Measurements from ENCODE around the gene ASB3. TPM values are rescaled to one million over a fixed set of nuclear protein-coding genes. Genes with fewer than 3 reads are reported as not detected.

The ASB3 gene
- total RNA-seq, 1 experiment from 2014 or later, result 23.1 TPM

DNA sequence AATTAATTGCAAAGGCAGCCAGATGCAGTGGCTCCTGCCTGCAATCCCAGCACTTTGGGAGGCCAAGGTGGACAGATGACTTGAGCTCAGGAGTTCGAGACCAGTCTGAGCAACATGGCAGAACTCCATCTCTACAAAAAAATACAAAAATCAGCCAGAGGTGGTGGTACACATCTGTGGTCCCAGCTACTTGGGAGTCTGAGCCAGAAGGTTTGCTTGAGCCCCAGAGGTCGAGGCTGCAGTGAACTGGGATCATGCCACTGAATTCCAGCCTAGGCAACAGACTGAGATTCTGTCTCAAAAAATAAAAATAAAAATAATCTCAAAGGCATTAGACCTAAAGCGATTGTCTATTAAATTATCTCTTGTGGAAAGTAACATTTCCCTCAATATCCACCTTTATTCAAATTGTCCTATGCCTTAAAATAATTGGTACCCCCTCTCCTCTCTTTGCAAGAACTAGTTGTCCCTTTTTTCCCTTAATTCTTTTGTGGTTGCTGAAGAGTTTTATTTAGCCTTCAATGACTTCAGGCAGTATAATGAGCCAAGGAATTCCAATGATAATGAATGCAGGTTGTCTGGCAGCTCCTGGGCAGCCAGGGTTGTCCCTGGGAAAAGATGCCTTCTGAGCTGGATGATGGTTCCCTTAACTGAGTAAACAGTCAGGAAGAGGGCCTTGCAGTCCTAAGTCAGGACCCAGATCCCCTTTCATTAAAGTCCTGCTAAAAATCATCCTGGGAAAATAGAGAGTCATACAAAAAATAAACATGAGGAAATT, 40.8 kb upstream of the ASB3 start:
- H3K23me2 ChIP-seq (ENCODE audit: insufficient read length, low read depth, low read length, poor library complexity, severe bottlenecking), result no peaks in the 10 kb centered on the region
- no peaks in the 10 kb centered on the region for H3K27me3 ChIP-seq (ENCODE audit: insufficient read depth, low read length)
- peak overlapping the region; percentile 21 to 85 (median 27); a peak in 5 of 7 replicates for H3K27ac Mint-ChIP-seq
- peak overlapping the region; percentile 12 for H3K27ac ChIP-seq (ENCODE audit: insufficient read length, low read depth, low read length)
- H3K18ac ChIP-seq (ENCODE audit: insufficient read length, low read depth, low read length), result no peak overlapping the region
- H2BK20ac ChIP-seq (ENCODE audit: low read depth, low read length, poor library complexity, severe bottlenecking), result no peak overlapping the region
- no peaks in the 10 kb centered on the region for H3K36me3 Mint-ChIP-seq (ENCODE audit: insufficient read depth in 1 of 3, low read depth in 3 of 3)
- H3K4me1 Mint-ChIP-seq, result peaks cover 29 to 30% of the 10 kb centered on the region in 2 experiments
- H4K5ac ChIP-seq (ENCODE audit: insufficient read length, low read depth, low read length), result no peak overlapping the region
- H3K9me3 ChIP-seq (ENCODE audit: control insufficient read depth, low read depth, low read length), result no peaks in the 10 kb centered on the region
- H3K9ac ChIP-seq (ENCODE audit: extremely low read depth, insufficient read length, low read length), result no peak overlapping the region
- no peaks in the 10 kb centered on the region for H3K9me3 Mint-ChIP-seq
- no CpG with 5 or more reads among the region's 3 CpGs for WGBS (ENCODE audit: extremely low coverage, insufficient read length, low lambda C conversion rate)
- H2AK5ac ChIP-seq (ENCODE audit: insufficient read length, low read length), result no peak overlapping the region
- TF ChIP-seq, protein P1, sequence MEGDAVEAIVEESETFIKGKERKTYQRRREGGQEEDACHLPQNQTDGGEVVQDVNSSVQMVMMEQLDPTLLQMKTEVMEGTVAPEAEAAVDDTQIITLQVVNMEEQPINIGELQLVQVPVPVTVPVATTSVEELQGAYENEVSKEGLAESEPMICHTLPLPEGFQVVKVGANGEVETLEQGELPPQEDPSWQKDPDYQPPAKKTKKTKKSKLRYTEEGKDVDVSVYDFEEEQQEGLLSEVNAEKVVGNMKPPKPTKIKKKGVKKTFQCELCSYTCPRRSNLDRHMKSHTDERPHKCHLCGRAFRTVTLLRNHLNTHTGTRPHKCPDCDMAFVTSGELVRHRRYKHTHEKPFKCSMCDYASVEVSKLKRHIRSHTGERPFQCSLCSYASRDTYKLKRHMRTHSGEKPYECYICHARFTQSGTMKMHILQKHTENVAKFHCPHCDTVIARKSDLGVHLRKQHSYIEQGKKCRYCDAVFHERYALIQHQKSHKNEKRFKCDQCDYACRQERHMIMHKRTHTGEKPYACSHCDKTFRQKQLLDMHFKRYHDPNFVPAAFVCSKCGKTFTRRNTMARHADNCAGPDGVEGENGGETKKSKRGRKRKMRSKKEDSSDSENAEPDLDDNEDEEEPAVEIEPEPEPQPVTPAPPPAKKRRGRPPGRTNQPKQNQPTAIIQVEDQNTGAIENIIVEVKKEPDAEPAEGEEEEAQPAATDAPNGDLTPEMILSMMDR (conservative IDR thresholded peaks at IDR 0.05), result no peak
- H2BK5ac ChIP-seq (ENCODE audit: insufficient read length, low read length), result no peak overlapping the region
- no peak overlapping the region for H2BK12ac ChIP-seq (ENCODE audit: insufficient read length, low read depth, low read length)
- no peak overlapping the region for H2AFZ ChIP-seq (ENCODE audit: low read length)
- H4K8ac ChIP-seq (replicated peaks; ENCODE audit: insufficient read length, low read depth, low read length), result no peak overlapping the region
- H3K4me1 ChIP-seq (ENCODE audit: insufficient read depth, low read length), result peaks cover 10% of the 10 kb centered on the region; the same call in 1 of the 2 replicates
- no peak overlapping the region for H4K91ac ChIP-seq (ENCODE audit: insufficient read length, low read depth, low read length)
- DNase-seq, result no peak
- no peak overlapping the region for H3T11ph ChIP-seq (ENCODE audit: low read length)
- H3K4me2 ChIP-seq (ENCODE audit: insufficient read depth, insufficient read length, low read length), result no peak overlapping the region
- H3K27me3 Mint-ChIP-seq (ENCODE audit: low read depth), result no peaks in the 10 kb centered on the region
- no peak overlapping the region for H2BK15ac ChIP-seq (ENCODE audit: low read depth, low read length)
- peak overlapping the region in 1 of 2 experiments; percentile 28; a peak in 2 of 5 replicates for H3K4me3 Mint-ChIP-seq
- H2BK120ac ChIP-seq (ENCODE audit: low read depth, low read length, poor library complexity, severe bottlenecking), result no peak overlapping the region
- H3K79me1 ChIP-seq (ENCODE audit: insufficient read depth, low read depth, low read length, poor library complexity, severe bottlenecking), result no peaks in the 10 kb centered on the region
- no peak overlapping the region for H3K4ac ChIP-seq (ENCODE audit: low read depth, low read length)
- H3K56ac ChIP-seq (ENCODE audit: insufficient read length, low read depth, low read length), result no peak overlapping the region
- H3K23ac ChIP-seq (ENCODE audit: insufficient read length, low read depth, low read length), result no peak overlapping the region
- no peaks in the 10 kb centered on the region for H4K20me1 ChIP-seq (ENCODE audit: control insufficient read depth, insufficient read depth, insufficient read length)
- no peaks in the 10 kb centered on the region for H3K79me2 ChIP-seq (ENCODE audit: insufficient read depth, low read length)
- no peak overlapping the region for H3K14ac ChIP-seq (ENCODE audit: insufficient read depth, low read length)

Data from H9 (cell line).